Activated CD8-positive, alpha-beta T cell treated with anti-CD3 and anti-CD28 coated beads, Interleukin-2, amount 10 ng/mL, durations not matched to agents 7 days and 5 days (primary cell): ENCODE results near the gene SIT1. TPM values are rescaled to one million over a fixed set of nuclear protein-coding genes. Genes with fewer than 3 reads are reported as not detected.

Source experiments
- ATAC-seq: fragments of 150-1000 bp; cut with Tn5 transposase; one replicate; pipeline ENCODE4 v1.10.0; 2021; ENCODE audit warnings: moderate library complexity
- CTCF ChIA-PET: fragments of 350-600 bp; sonication (Branson Sonifier 250); formaldehyde crosslinking; loops from one replicate; lab custom pipeline; 2021; ENCODE audit warnings: antibody characterized with exemption; lab: Charles Lee
- POLR2A ChIA-PET: fragments of 350-600 bp; sonication (Branson Sonifier 250); formaldehyde crosslinking; loops from one replicate; lab custom pipeline; 2021; ENCODE audit warnings: antibody characterized with exemption; lab: Charles Lee
- DNase-seq: peaks from one replicate; pipeline ENCODE4 v3.0.0-alpha.2; 2020
- H3K27ac Mint-ChIP-seq: one replicate; pipeline ENCODE4 v1.8.0; 2021; ENCODE audit warnings: mild to moderate bottlenecking, mixed read lengths
- H3K27me3 Mint-ChIP-seq: one replicate; pipeline ENCODE4 v1.8.0; 2021; ENCODE audit warnings: low read depth, mixed read lengths
- H3K36me3 Mint-ChIP-seq: one replicate; pipeline ENCODE4 v1.8.0; 2021; ENCODE audit warnings: low read depth, mixed read lengths
- H3K4me1 Mint-ChIP-seq: one replicate; pipeline ENCODE4 v1.8.0; 2021; ENCODE audit warnings: low read depth, mixed read lengths
- H3K4me3 Mint-ChIP-seq: one replicate; pipeline ENCODE4 v1.8.0; 2021; ENCODE audit warnings: mild to moderate bottlenecking, mixed read lengths
- H3K9me3 Mint-ChIP-seq: one replicate; pipeline ENCODE4 v1.8.0; 2022; ENCODE audit warnings: mixed read lengths; ENCODE audit not compliant: insufficient read depth
- total RNA-seq, 2 experiments: library from RNA; stranded (reverse); gene quantifications; one replicate each; pipeline ENCODE4 v1.2.3, GENCODE V29; 2021

Gene SIT1
- total RNA-seq, 2 experiments from 2014 or later, result 213 to 220 TPM

DNA sequence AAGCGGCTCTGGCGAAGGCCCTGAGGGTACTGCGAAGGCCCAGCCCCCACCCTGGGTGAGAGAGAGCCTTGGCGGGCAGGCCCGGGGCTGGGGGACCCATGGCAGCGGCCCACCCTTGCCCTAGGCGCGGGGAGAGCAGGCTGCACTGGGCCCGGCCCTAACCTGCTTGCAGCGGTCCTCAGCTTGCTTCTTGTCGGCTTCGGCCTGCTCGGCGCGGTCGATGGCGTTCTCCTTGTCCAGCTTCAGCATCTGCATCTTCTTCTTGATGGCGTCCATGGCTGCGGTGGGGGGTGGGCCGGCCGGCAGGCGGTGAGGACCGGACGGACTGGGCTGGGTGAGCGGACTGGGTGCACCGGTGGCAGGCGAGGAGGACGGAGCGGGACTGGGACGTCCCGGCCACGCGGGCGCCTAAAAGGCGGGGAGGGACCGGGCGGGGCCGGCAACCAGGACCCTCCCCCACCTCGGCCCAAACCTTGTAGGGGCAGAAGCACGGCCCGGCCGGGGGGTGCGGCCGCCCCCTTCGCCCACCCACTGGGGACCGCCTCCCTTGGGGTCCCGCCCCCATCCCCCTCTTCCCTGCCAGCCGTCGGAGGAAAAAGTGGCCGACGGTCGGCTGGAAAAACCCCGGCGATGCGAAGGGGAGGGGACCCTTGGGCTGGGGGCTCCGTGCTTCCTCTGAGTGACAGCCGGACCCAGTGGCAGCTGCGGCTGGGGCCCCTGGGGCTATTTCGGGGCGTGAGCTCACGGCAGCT, 39.0 kb upstream of the SIT1 start, which contains the start of gene TPM2:
Gene TPM2, minus strand, starts transcription at position 384 of the 752 bp plus-strand sequence. Its CDS starts 108 bp downstream, at position 276.
- no peaks in the 10 kb centered on the region for H3K36me3 Mint-ChIP-seq
- peak within 1 kb of the TSS; percentile 77 for H3K4me3 Mint-ChIP-seq
- ChIA-PET CTCF (interaction anchor here (1.9 to 4.1 kb wide), 4 partner anchors 29 to 78 kb away, joined by 4 to 11 read pairs (median 8); no protein-coding TSS in a partner anchor), POLR2A (interaction anchor here (0.9 to 1.4 kb wide), 2 partner anchors 25 to 39 kb away, joined by 3 read pairs; partner anchors contain the start of genes ARHGEF39 and SIT1)
- no peaks in the 10 kb centered on the region for H3K27me3 Mint-ChIP-seq
- no peak for DNase-seq
- peak within 1 kb of the TSS; percentile 67 for H3K27ac Mint-ChIP-seq
- ATAC-seq, result no peak
- peaks cover 34% of the 10 kb centered on the region for H3K4me1 Mint-ChIP-seq
- H3K9me3 Mint-ChIP-seq, result no peaks in the 10 kb centered on the region

- Mint-ChIP-seq H3K4me3 (peak overlapping the region; percentile 39), H3K27me3 (no peaks in the 10 kb centered on the region), H3K36me3 (no peaks in the 10 kb centered on the region), H3K9me3 (no peaks in the 10 kb centered on the region), H3K4me1 (peaks cover 34% of the 10 kb centered on the region), H3K27ac (peak overlapping the region; percentile 55)
- no peak for ATAC-seq
- ChIA-PET CTCF (interaction anchor here (0.8 to 4.1 kb wide), 12 partner anchors 8 to 84 kb away, joined by 3 to 22 read pairs (median 4); partner anchors contain the start of genes CCDC107 and RMRP), POLR2A (interaction anchor here (0.7 kb wide), 1 partner anchor 31 kb away, joined by 3 read pairs; the partner anchor contains the start of genes CCDC107 and RMRP)
- no peak for DNase-seq
Measured at GRCh38 chr9:35688558-35689541, 38.1 kb upstream of the SIT1 start.

GRCh38 chr9:35687972-35688557, 37.3 kb upstream of the SIT1 start:
- Mint-ChIP-seq H3K27me3 (no peaks in the 10 kb centered on the region), H3K27ac (no peak overlapping the region), H3K36me3 (no peaks in the 10 kb centered on the region), H3K4me3 (no peak overlapping the region), H3K9me3 (no peaks in the 10 kb centered on the region), H3K4me1 (peaks cover 34% of the 10 kb centered on the region)
- ChIA-PET CTCF (interaction anchor here (0.8 to 4.1 kb wide), 13 partner anchors 9 to 84 kb away, joined by 3 to 22 read pairs (median 3); partner anchors contain the start of genes CCDC107 and RMRP), POLR2A (interaction anchor here (0.7 kb wide), 1 partner anchor 30 kb away, joined by 3 read pairs; the partner anchor contains the start of genes CCDC107 and RMRP)
- DNase-seq (no peak), ATAC-seq (no peak)

DNA sequence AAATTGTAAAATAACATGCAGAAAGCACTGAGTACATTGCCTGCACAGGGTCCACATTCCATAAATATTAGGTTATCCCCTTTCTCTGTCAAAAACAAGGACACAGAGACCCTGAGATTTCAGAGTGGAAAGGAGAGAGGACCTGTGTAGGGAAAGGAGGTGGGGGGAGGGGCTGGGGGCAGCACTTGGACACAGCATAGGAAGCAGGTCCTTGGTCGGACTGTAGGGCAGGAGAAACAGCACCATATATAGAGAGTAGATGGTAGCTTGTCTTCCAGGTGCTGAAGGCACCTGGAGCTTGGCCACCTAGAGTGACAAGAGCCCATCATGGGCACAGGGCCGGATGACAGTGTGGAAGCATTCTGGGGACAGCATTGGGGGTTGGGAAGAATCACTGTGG, 36.6 kb upstream of the SIT1 start:
- no peak for ATAC-seq
- Mint-ChIP-seq H3K9me3 (no peaks in the 10 kb centered on the region), H3K36me3 (no peaks in the 10 kb centered on the region), H3K27me3 (no peaks in the 10 kb centered on the region), H3K27ac (no peak overlapping the region), H3K4me1 (peaks cover 34% of the 10 kb centered on the region), H3K4me3 (no peak overlapping the region)
- ChIA-PET POLR2A (no interaction called here), CTCF (interaction anchor here (0.8 to 4.1 kb wide), 5 partner anchors 10 to 76 kb away, joined by 3 to 22 read pairs (median 9); no protein-coding TSS in a partner anchor)
- no peak for DNase-seq

- Mint-ChIP-seq H3K4me1 (peaks cover 29% of the 10 kb centered on the region), H3K27me3 (no peaks in the 10 kb centered on the region)
- no peak for DNase-seq
Measured at GRCh38 chr9:35686222-35687203, 35.8 kb upstream of the SIT1 start.

DNA sequence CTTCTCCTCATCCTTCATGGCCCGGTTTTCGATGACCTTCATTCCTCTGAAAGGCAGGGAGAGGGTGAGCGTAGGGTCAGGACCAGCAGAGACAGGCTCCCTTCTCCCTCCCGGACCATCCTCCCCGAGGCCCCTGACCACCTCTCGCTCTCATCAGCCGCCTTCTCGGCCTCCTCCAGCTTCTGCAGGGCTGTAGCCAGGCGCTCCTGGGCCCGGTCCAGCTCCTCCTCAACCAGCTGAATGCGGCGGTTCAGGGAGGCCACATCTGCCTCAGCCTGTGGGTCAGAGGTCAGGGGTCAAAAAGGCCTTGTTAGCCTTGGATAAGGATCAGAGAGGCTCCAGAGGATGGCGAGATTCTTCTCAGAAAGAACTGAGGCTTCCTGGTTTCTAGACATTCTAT, 34.8 kb upstream of the SIT1 start:
- Mint-ChIP-seq H3K9me3 (no peaks in the 10 kb centered on the region), H3K36me3 (no peaks in the 10 kb centered on the region), H3K4me3 (no peak overlapping the region), H3K27me3 (no peaks in the 10 kb centered on the region), H3K4me1 (peaks cover 20% of the 10 kb centered on the region), H3K27ac (no peak overlapping the region)
- DNase-seq, result no peak
- CTCF ChIA-PET, result interaction anchor here (1.1 to 3.3 kb wide), 4 partner anchors 10 to 82 kb away, joined by 3 to 20 read pairs (median 8); no protein-coding TSS in a partner anchor
- POLR2A ChIA-PET, result interaction anchor here (0.9 kb wide), 1 partner anchor 11 kb away, joined by 3 read pairs; no protein-coding TSS in a partner anchor
- no peak for ATAC-seq

More at GRCh38 chr9:35686222-35687203, 35.8 kb upstream of the SIT1 start:
- ATAC-seq, result no peak
- POLR2A ChIA-PET, result no interaction called here
- Mint-ChIP-seq H3K36me3 (no peaks in the 10 kb centered on the region), H3K4me3 (no peak overlapping the region), H3K9me3 (no peaks in the 10 kb centered on the region), H3K27ac (no peak overlapping the region)
- CTCF ChIA-PET, result interaction anchor here (0.7 to 2.2 kb wide), 6 partner anchors 9 to 83 kb away, joined by 3 to 22 read pairs (median 4); no protein-coding TSS in a partner anchor

GRCh38 chr9:35684921-35685320, 34.2 kb upstream of the SIT1 start:
- Mint-ChIP-seq H3K27me3 (no peaks in the 10 kb centered on the region), H3K27ac (no peak overlapping the region), H3K4me3 (no peak overlapping the region), H3K4me1 (peaks cover 19% of the 10 kb centered on the region), H3K9me3 (no peaks in the 10 kb centered on the region), H3K36me3 (no peaks in the 10 kb centered on the region)
- ChIA-PET CTCF (interaction anchor here (1.2 to 3.3 kb wide), 2 partner anchors 11 to 74 kb away, joined by 3 to 20 read pairs; no protein-coding TSS in a partner anchor), POLR2A (interaction anchor here (0.9 kb wide), 1 partner anchor 11 kb away, joined by 3 read pairs; no protein-coding TSS in a partner anchor)
- DNase-seq (no peak), ATAC-seq (no peak)

- Mint-ChIP-seq H3K36me3 (no peaks in the 10 kb centered on the region), H3K4me3 (no peak overlapping the region), H3K9me3 (no peaks in the 10 kb centered on the region), H3K4me1 (peaks cover 9% of the 10 kb centered on the region), H3K27me3 (no peaks in the 10 kb centered on the region), H3K27ac (no peak overlapping the region)
- POLR2A ChIA-PET, result interaction anchor here (0.7 to 1.4 kb wide), 2 partner anchors 9 to 18 kb away, joined by 3 to 5 read pairs; partner anchors contain the start of gene ARHGEF39
- CTCF ChIA-PET, result interaction anchor here (1.0 to 3.3 kb wide), 4 partner anchors 10 to 25 kb away, joined by 3 to 20 read pairs (median 4); partner anchors contain the start of genes CCDC107 and RMRP
- ATAC-seq, result no peak
- no peak for DNase-seq
Measured at GRCh38 chr9:35683323-35683722, 32.6 kb upstream of the SIT1 start.

GRCh38 chr9:35682520-35683315, 32.0 kb upstream of the SIT1 start:
- H3K4me1 Mint-ChIP-seq, result peaks cover 5% of the 10 kb centered on the region
- H3K27ac Mint-ChIP-seq, result no peak overlapping the region
- POLR2A ChIA-PET, result interaction anchor here (1.4 kb wide), 1 partner anchor 17 kb away, joined by 5 read pairs; the partner anchor contains the start of gene ARHGEF39
- no peak overlapping the region for H3K4me3 Mint-ChIP-seq
- CTCF ChIA-PET, result interaction anchor here (1.0 to 3.3 kb wide), 3 partner anchors 13 to 24 kb away, joined by 3 to 20 read pairs (median 5); partner anchors contain the start of genes CCDC107 and RMRP
- no peaks in the 10 kb centered on the region for H3K27me3 Mint-ChIP-seq
- ATAC-seq (no peak), DNase-seq (no peak)
- H3K9me3 Mint-ChIP-seq, result no peaks in the 10 kb centered on the region
- H3K36me3 Mint-ChIP-seq, result no peaks in the 10 kb centered on the region
